Esophagus squamous epithelium (tissue), 5 donors: Measurements from ENCODE around the gene TBC1D10A. TPM values are rescaled to one million over a fixed set of nuclear protein-coding genes. Genes with fewer than 3 reads are reported as not detected.

Experiments used
- DNase-seq: peaks from one replicate; lab custom pipeline; 2025; lab: John Stamatoyannopoulos, UW
- H3K27ac ChIP-seq, 4 donors: fragments of 200-600 bp; sonication (generic); one replicate each; pipeline ENCODE4 v1.5.1; 2016 to 2019; ENCODE audit warnings: mild to moderate bottlenecking in 1 of 4
- H3K27me3 ChIP-seq, 4 donors: fragments of 200-600 bp; sonication (generic); 1 replicate in 3 of 4; 2 replicates in 1 of 4; pipeline versions ENCODE4 v1.5.1 to v1.6.0; 2017 to 2021; ENCODE audit warnings: antibody characterized with exemption in 1 of 4
- H3K36me3 ChIP-seq, 3 donors: fragments of 200-600 bp; sonication (generic); one replicate each; pipeline ENCODE4 v1.5.1; 2016 to 2019
- H3K4me1 ChIP-seq, 3 donors: fragments of 200-600 bp; sonication (generic); one replicate each; pipeline ENCODE4 v1.5.1; 2017 to 2019
- H3K4me3 ChIP-seq, 4 donors: fragments of 200-600 bp; sonication (generic); 1 replicate in 3 of 4; 2 replicates in 1 of 4; pipeline ENCODE4 v1.5.1; 2016 to 2019; ENCODE audit warnings: mild to moderate bottlenecking in 2 of 4, moderate library complexity in 1 of 4
- H3K9me3 ChIP-seq, 3 donors: fragments of 200-600 bp; sonication (generic); one replicate each; pipeline ENCODE4 v1.5.1; 2016 to 2019
- CTCF ChIP-seq, 6 experiments: fragments of 450-650 bp in 4 of 6; fragments of 200-600 bp in 2 of 6; sonication (generic) in 2 of 6; IDR thresholded peaks; one replicate each; pipeline ENCODE4 v1.5.1; 2016 to 2019; ENCODE audit warnings: antibody characterized with exemption in 6 of 6, mild to moderate bottlenecking in 4 of 6, moderate library complexity in 4 of 6
- POLR2A ChIP-seq, 4 donors: fragments of 450-650 bp; IDR thresholded peaks; one replicate each; pipeline ENCODE4 v1.6.1; 2017; ENCODE audit warnings: antibody characterized with exemption in 4 of 4, mild to moderate bottlenecking in 4 of 4, moderate library complexity in 3 of 4
- WGBS, 2 donors: methylation state at CpG; one replicate each; pipeline ENCODE4 v1.1.5; 2018; 5-methylcytosine and 5-hydroxymethylcytosine counted together
- intact Hi-C: fragments of 100-400 bp; cut with DNase I; formaldehyde crosslinking; loops from one replicate; pipeline ENCODE4 v1.15.0; 2022
- total RNA-seq, 4 donors: library from RNA; depleted of rRNA; stranded (reverse); fragments of >200 nt; gene quantifications; one replicate each; pipeline ENCODE4 v1.1.0, GENCODE V29; 2016
- donor health status: DM: yes; HTN: yes; CAD: no.

Gene TBC1D10A
- total RNA-seq, 4 donors from 2014 or later, result 40.7 to 55.1 (median 47.0) TPM

GRCh38 chr22:30337461-30337778 is 10.7 kb upstream of the TBC1D10A start:
- TF ChIP-seq POLR2A (IDR thresholded peaks at IDR 0.05) (no peak), CTCF (IDR thresholded peaks at IDR 0.05) (no peak)
- intact Hi-C loops, result no loop called here
- no peaks in the 10 kb centered on the region for H3K4me1 ChIP-seq
- H3K4me3 ChIP-seq, result no peak overlapping the region
- no peak overlapping the region for H3K27ac ChIP-seq
- WGBS, 2 donors, result 89 to 90% methylated on average over 6 of the region's 8 CpGs
- H3K36me3 ChIP-seq, result peaks cover 91 to 100% (median 93%) of the 10 kb centered on the region in 3 donors
- no peaks in the 10 kb centered on the region for H3K27me3 ChIP-seq
- H3K9me3 ChIP-seq, result no peaks in the 10 kb centered on the region
- DNase-seq, result no peak

- intact Hi-C loops, result no loop called here
- WGBS, 2 donors, result 92 to 96% methylated on average over 3 to 4 of the region's 4 CpGs
- no peak for DNase-seq
Observed at GRCh38 chr22:30336752-30337460, 10.2 kb upstream of the TBC1D10A start.

GRCh38 chr22:30335236-30335635 is 8.5 kb upstream of the TBC1D10A start:
- Histone ChIP-seq H3K4me1 (no peaks in the 10 kb centered on the region), H3K36me3 (peaks cover 72 to 100% (median 75%) of the 10 kb centered on the region in 3 donors), H3K27ac (no peak overlapping the region), H3K27me3 (no peaks in the 10 kb centered on the region), H3K9me3 (no peaks in the 10 kb centered on the region), H3K4me3 (no peak overlapping the region)
- WGBS, 2 donors, result 100% methylated on average over 1 of the region's 1 CpG; no CpG with 5 or more reads in 1 of the 2 donors
- intact Hi-C loops, result no loop called here
- TF ChIP-seq POLR2A (IDR thresholded peaks at IDR 0.05) (no peak), CTCF (IDR thresholded peaks at IDR 0.05) (no peak)
- DNase-seq, result no peak

More at GRCh38 chr22:30336752-30337460, 10.2 kb upstream of the TBC1D10A start:
- H3K27me3 ChIP-seq, result no peaks in the 10 kb centered on the region
- H3K36me3 ChIP-seq, result peaks cover 86 to 100% (median 90%) of the 10 kb centered on the region in 3 donors
- no peaks in the 10 kb centered on the region for H3K9me3 ChIP-seq
- TF ChIP-seq POLR2A (IDR thresholded peaks at IDR 0.05) (no peak), CTCF (IDR thresholded peaks at IDR 0.05) (no peak)
- H3K27ac ChIP-seq, result no peak overlapping the region
- H3K4me1 ChIP-seq, result no peaks in the 10 kb centered on the region
- H3K4me3 ChIP-seq, result no peak overlapping the region

- TF ChIP-seq CTCF (IDR thresholded peaks at IDR 0.05) (no peak), POLR2A (IDR thresholded peaks at IDR 0.05) (no peak)
- WGBS, 2 donors, result 93 to 100% methylated on average over 1 to 3 of the region's 4 CpGs
- peaks cover 66 to 100% (median 70%) of the 10 kb centered on the region in 3 donors for H3K36me3 ChIP-seq
- intact Hi-C loops, result no loop called here
- DNase-seq, result no peak
- no peak overlapping the region for H3K4me3 ChIP-seq
- H3K4me1 ChIP-seq, result no peaks in the 10 kb centered on the region
- H3K27ac ChIP-seq, result no peak overlapping the region
- H3K9me3 ChIP-seq, result no peaks in the 10 kb centered on the region
- no peaks in the 10 kb centered on the region for H3K27me3 ChIP-seq
Observed at GRCh38 chr22:30334646-30335045, 7.9 kb upstream of the TBC1D10A start.

- WGBS, 2 donors, result 72 to 78% methylated on average over 3 of the region's 3 CpGs
- no peaks in the 10 kb centered on the region for H3K4me1 ChIP-seq
- TF ChIP-seq CTCF (IDR thresholded peaks at IDR 0.05) (no peak), POLR2A (IDR thresholded peaks at IDR 0.05) (no peak)
- peaks cover 57 to 93% (median 60%) of the 10 kb centered on the region in 3 donors for H3K36me3 ChIP-seq
- no peaks in the 10 kb centered on the region for H3K9me3 ChIP-seq
- no peak overlapping the region for H3K27ac ChIP-seq
- intact Hi-C loops, result no loop called here
- H3K27me3 ChIP-seq, result no peaks in the 10 kb centered on the region
- H3K4me3 ChIP-seq, result no peak overlapping the region
- DNase-seq, result no peak
Observed at GRCh38 chr22:30333707-30334087, 7.0 kb upstream of the TBC1D10A start.
